Right lobe of liver (tissue), 4 donors: ENCODE results near the gene C9orf85.

ENCODE experiments used
- POLR2A ChIP-seq: fragments of 450-650 bp; IDR thresholded peaks from one replicate; pipeline ENCODE4 v1.6.1; 2017; ENCODE audit warnings: antibody characterized with exemption, mild to moderate bottlenecking
- TF ChIP-seq, protein P1 (sequence below), 4 donors: fragments of 200-600 bp in 3 of 4; fragments of 450-650 bp in 1 of 4; IDR thresholded peaks; one replicate each; pipeline versions ENCODE4 v1.5.1 to v1.8.0; 2016 to 2022; ENCODE audit warnings: antibody characterized with exemption in 4 of 4, mild to moderate bottlenecking in 2 of 4
- donor health status: DM: no; HTN: no; CAD: no.
- donor health status: DM: no; HTN: no; CAD: no.
- donor health status: DM: no; HTN: yes; CAD: no.

DNA sequence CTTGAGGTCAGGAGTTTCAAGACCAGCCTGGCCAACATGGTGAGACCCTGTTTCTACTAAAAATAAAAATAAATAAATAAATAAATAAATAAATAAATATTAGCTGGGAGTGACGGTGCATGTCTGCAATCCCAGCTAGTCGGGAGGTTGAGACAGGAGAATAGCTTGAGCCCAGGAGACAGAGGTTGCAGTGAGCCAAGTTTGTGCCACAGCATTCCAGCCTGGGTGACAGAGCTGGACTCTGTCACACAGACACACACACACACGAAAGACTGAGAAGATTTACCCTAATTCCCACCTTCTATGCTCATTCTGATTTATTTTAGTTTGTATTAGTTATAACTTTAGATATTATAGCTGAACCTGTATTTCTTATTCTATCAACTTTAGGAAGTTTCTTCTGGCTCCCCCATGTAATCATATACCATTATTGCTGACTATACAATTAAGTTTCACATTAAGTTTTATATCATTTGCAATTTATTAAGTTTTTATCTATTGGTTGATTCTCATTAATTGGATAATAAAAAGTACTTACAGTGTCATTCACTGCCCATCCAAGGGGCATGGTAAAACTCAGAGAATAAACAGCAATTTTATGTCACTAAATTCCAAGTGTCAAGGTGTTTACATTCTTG, 21.3 kb upstream of the C9orf85 start:
- TF ChIP-seq, protein P1, sequence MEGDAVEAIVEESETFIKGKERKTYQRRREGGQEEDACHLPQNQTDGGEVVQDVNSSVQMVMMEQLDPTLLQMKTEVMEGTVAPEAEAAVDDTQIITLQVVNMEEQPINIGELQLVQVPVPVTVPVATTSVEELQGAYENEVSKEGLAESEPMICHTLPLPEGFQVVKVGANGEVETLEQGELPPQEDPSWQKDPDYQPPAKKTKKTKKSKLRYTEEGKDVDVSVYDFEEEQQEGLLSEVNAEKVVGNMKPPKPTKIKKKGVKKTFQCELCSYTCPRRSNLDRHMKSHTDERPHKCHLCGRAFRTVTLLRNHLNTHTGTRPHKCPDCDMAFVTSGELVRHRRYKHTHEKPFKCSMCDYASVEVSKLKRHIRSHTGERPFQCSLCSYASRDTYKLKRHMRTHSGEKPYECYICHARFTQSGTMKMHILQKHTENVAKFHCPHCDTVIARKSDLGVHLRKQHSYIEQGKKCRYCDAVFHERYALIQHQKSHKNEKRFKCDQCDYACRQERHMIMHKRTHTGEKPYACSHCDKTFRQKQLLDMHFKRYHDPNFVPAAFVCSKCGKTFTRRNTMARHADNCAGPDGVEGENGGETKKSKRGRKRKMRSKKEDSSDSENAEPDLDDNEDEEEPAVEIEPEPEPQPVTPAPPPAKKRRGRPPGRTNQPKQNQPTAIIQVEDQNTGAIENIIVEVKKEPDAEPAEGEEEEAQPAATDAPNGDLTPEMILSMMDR (IDR thresholded peaks at IDR 0.05): no peak
- TF ChIP-seq POLR2A: no peak
